ENCODE measurements around the gene RNF144A.

The RNF144A gene

GRCh38 chr2:7048762-7049294 is 131.6 kb downstream of the RNF144A start:
- no peak for DNase-seq

- DNase-seq = no peak
Observed at GRCh38 chr2:7052404-7052803, 135.2 kb downstream of the RNF144A start.

- DNase-seq = no peak
Observed at GRCh38 chr2:7053650-7054265, 136.5 kb downstream of the RNF144A start.

- no peak for DNase-seq
Observed at GRCh38 chr2:7057865-7058400, 140.7 kb downstream of the RNF144A start.

GRCh38 chr2:7060156-7060555 is 142.9 kb downstream of the RNF144A start:
- no peak for DNase-seq

- no peak for DNase-seq
Observed at GRCh38 chr2:7060631-7061449, 143.6 kb downstream of the RNF144A start.

- DNase-seq = no peak
Observed at GRCh38 chr2:7061450-7061789, 144.2 kb downstream of the RNF144A start.

- DNase-seq = no peak
Observed at GRCh38 chr2:7061921-7062320, 144.7 kb downstream of the RNF144A start.

GRCh38 chr2:7063789-7064188 is 146.6 kb downstream of the RNF144A start:
- no peak for DNase-seq

- no peak for DNase-seq
Observed at GRCh38 chr2:7068457-7068856, 151.2 kb downstream of the RNF144A start.

- no peak for DNase-seq
Observed at GRCh38 chr2:7070483-7070882, 153.3 kb downstream of the RNF144A start.

- no peak for DNase-seq
Observed at GRCh38 chr2:7071154-7071553, 153.9 kb downstream of the RNF144A start.

GRCh38 chr2:7071916-7072556 is 154.8 kb downstream of the RNF144A start:
- DNase-seq = no peak

- no peak for DNase-seq
Observed at GRCh38 chr2:7073901-7074300, 156.7 kb downstream of the RNF144A start.

GRCh38 chr2:7075834-7076233 is 158.6 kb downstream of the RNF144A start:
- no peak for DNase-seq

GRCh38 chr2:7077660-7078267 is 160.6 kb downstream of the RNF144A start:
- DNase-seq = no peak

GRCh38 chr2:7083580-7084509 is 166.6 kb downstream of the RNF144A start:
- DNase-seq = no peak

GRCh38 chr2:7084601-7085000 is 167.4 kb downstream of the RNF144A start:
- no peak for DNase-seq

GRCh38 chr2:7089284-7089683 is 172.1 kb downstream of the RNF144A start:
- DNase-seq = no peak

GRCh38 chr2:7089898-7090510 is 172.8 kb downstream of the RNF144A start:
- no peak for DNase-seq

GRCh38 chr2:7093376-7093775 is 176.2 kb downstream of the RNF144A start:
- DNase-seq = no peak

Data from activated CD8-positive, alpha-beta memory T cell treated with anti-CD3 and anti-CD28 coated beads, Interleukin-2, amount 50 U/mL, for 4 hours (primary cell).